GM18507 (cell line): ENCODE results near the gene SUSD4.

Experiments
- DNase-seq: peaks from one replicate; pipeline ENCODE4 v3.0.0; 2011; ENCODE audit warnings: low read depth; ENCODE audit not compliant: insufficient read length; ENCODE audit errors: extremely low spot score
- FAIRE-seq: peaks from 2 replicates; lab custom pipeline; 2011; peaks lifted over from hg19 to GRCh38; lab: Jason Lieb, UNC

SUSD4 gene

GRCh38 chr1:223243441-223244050, 120.4 kb downstream of the SUSD4 start:
- DNase-seq = no peak
- FAIRE-seq = no peak

- DNase-seq (no peak), FAIRE-seq (no peak)
Measured at GRCh38 chr1:223242971-223243370, 121.0 kb downstream of the SUSD4 start.

GRCh38 chr1:223242382-223242955, 121.5 kb downstream of the SUSD4 start:
- FAIRE-seq = no peak
- no peak for DNase-seq

- no peak for DNase-seq
- no peak for FAIRE-seq
Measured at GRCh38 chr1:223240122-223240521, 123.9 kb downstream of the SUSD4 start.

- FAIRE-seq = no peak
Measured at GRCh38 chr1:223235091-223235490, 128.9 kb downstream of the SUSD4 start.

GRCh38 chr1:223234534-223234933, 129.4 kb downstream of the SUSD4 start:
- FAIRE-seq = no peak

More at GRCh38 chr1:223235091-223235490, 128.9 kb downstream of the SUSD4 start:
- DNase-seq = no peak

GRCh38 chr1:223234170-223234514, 129.8 kb downstream of the SUSD4 start:
- FAIRE-seq = no peak
- no peak for DNase-seq

More at GRCh38 chr1:223234534-223234933, 129.4 kb downstream of the SUSD4 start:
- no peak for DNase-seq

GRCh38 chr1:223233410-223234169, 130.4 kb downstream of the SUSD4 start:
- FAIRE-seq (no peak), DNase-seq (no peak)

- DNase-seq (no peak), FAIRE-seq (no peak)
Measured at GRCh38 chr1:223233019-223233409, 131.0 kb downstream of the SUSD4 start.

GRCh38 chr1:223231581-223231980, 132.4 kb downstream of the SUSD4 start:
- DNase-seq (no peak), FAIRE-seq (no peak)

GRCh38 chr1:223231011-223231572, 132.9 kb downstream of the SUSD4 start:
- no peak for DNase-seq

GRCh38 chr1:223230161-223230881, 133.7 kb downstream of the SUSD4 start:
- DNase-seq (no peak), FAIRE-seq (no peak)

More at GRCh38 chr1:223231011-223231572, 132.9 kb downstream of the SUSD4 start:
- FAIRE-seq = no peak

- DNase-seq (no peak), FAIRE-seq (no peak)
Measured at GRCh38 chr1:223229756-223230155, 134.2 kb downstream of the SUSD4 start.

GRCh38 chr1:223228931-223229528, 134.9 kb downstream of the SUSD4 start:
- FAIRE-seq (no peak), DNase-seq (no peak)

GRCh38 chr1:223228201-223228600, 135.8 kb downstream of the SUSD4 start:
- DNase-seq (no peak), FAIRE-seq (no peak)

GRCh38 chr1:223227486-223228196, 136.3 kb downstream of the SUSD4 start:
- FAIRE-seq = no peak
- DNase-seq = no peak

- no peak for DNase-seq
- no peak for FAIRE-seq
Measured at GRCh38 chr1:223227031-223227430, 136.9 kb downstream of the SUSD4 start.

- no peak for FAIRE-seq
Measured at GRCh38 chr1:223226271-223226670, 137.7 kb downstream of the SUSD4 start.

GRCh38 chr1:223225481-223225880, 138.5 kb downstream of the SUSD4 start:
- DNase-seq (no peak), FAIRE-seq (no peak)

More at GRCh38 chr1:223226271-223226670, 137.7 kb downstream of the SUSD4 start:
- no peak for DNase-seq
